Measurements from ENCODE around the gene MAST4. TPM values are rescaled to one million over a fixed set of nuclear protein-coding genes. Genes with fewer than 3 reads are reported as not detected.

MAST4 gene
- total RNA-seq, 1 donor from 2014 or later: 112 TPM

DNA sequence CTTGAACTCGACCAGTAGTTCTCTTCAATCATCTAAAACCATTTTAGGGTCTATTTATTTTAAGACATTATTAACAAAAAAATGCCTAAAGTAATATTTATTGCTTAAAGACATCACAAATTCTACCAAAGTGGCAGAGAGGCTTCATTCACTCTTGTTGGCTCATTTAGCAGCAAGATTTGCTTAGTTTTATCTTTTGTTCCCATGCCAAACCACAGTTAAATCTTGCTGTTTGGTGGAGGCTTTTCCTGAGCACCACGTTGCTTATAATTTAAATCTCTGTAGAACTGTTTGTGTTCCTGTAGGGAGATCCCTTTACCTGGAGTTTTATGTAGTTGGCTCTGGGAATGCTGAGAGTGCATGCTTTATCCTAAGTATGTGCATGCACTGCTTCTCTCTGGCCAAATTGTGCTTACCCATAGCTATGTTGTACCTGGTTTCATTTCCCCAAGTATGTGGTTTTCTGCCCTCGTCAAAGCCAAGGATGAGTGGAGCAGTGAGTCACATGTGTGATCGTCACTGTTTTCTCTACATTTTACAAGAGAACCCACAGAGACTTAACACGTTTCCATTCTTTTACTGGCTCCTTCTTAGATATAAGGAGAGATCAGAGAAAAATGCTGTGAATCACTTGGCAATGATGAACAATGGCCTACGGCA is 42.1 kb upstream of the MAST4 start:
- H3K27ac Mint-ChIP-seq (ENCODE audit: unreplicated experiment): no peak overlapping the region

GRCh38 chr5:66554884-66555283 is 41.3 kb upstream of the MAST4 start:
- H3K36me3 Mint-ChIP-seq (ENCODE audit: low read depth, unreplicated experiment): no peaks in the 10 kb centered on the region
- H3K4me3 Mint-ChIP-seq (ENCODE audit: unreplicated experiment): no peak overlapping the region
- H3K9me3 Mint-ChIP-seq (ENCODE audit: unreplicated experiment): no peaks in the 10 kb centered on the region
- no peaks in the 10 kb centered on the region for H3K27me3 Mint-ChIP-seq (ENCODE audit: unreplicated experiment)
- H3K27ac Mint-ChIP-seq (ENCODE audit: unreplicated experiment): no peak overlapping the region
- TF ChIP-seq CTCF (IDR thresholded peaks at IDR 0.05; ENCODE audit: unreplicated experiment): no peak
- no peaks in the 10 kb centered on the region for H3K4me1 Mint-ChIP-seq (ENCODE audit: unreplicated experiment)
- DNase-seq (ENCODE audit: low spot score): no peak

More for the DNA sequence above, 42.1 kb upstream of the MAST4 start:
- Mint-ChIP-seq H3K27me3 (ENCODE audit: unreplicated experiment) (no peaks in the 10 kb centered on the region), H3K4me3 (ENCODE audit: unreplicated experiment) (no peak overlapping the region), H3K36me3 (ENCODE audit: low read depth, unreplicated experiment) (peaks cover 4% of the 10 kb centered on the region), H3K4me1 (ENCODE audit: unreplicated experiment) (no peaks in the 10 kb centered on the region), H3K9me3 (ENCODE audit: unreplicated experiment) (peaks cover 3% of the 10 kb centered on the region)
- TF ChIP-seq CTCF (IDR thresholded peaks at IDR 0.05; ENCODE audit: unreplicated experiment): no peak
- no peak for DNase-seq (ENCODE audit: low spot score)

- no peaks in the 10 kb centered on the region for H3K4me1 Mint-ChIP-seq (ENCODE audit: unreplicated experiment)
- H3K4me3 Mint-ChIP-seq (ENCODE audit: unreplicated experiment): no peak overlapping the region
- TF ChIP-seq CTCF (IDR thresholded peaks at IDR 0.05; ENCODE audit: unreplicated experiment): no peak
- H3K36me3 Mint-ChIP-seq (ENCODE audit: low read depth, unreplicated experiment): no peaks in the 10 kb centered on the region
- no peak for DNase-seq (ENCODE audit: low spot score)
- H3K9me3 Mint-ChIP-seq (ENCODE audit: unreplicated experiment): no peaks in the 10 kb centered on the region
- H3K27me3 Mint-ChIP-seq (ENCODE audit: unreplicated experiment): no peaks in the 10 kb centered on the region
- no peak overlapping the region for H3K27ac Mint-ChIP-seq (ENCODE audit: unreplicated experiment)
These were observed 37.6 kb upstream of the MAST4 start for GRCh38 chr5:66558560-66558959.

DNA sequence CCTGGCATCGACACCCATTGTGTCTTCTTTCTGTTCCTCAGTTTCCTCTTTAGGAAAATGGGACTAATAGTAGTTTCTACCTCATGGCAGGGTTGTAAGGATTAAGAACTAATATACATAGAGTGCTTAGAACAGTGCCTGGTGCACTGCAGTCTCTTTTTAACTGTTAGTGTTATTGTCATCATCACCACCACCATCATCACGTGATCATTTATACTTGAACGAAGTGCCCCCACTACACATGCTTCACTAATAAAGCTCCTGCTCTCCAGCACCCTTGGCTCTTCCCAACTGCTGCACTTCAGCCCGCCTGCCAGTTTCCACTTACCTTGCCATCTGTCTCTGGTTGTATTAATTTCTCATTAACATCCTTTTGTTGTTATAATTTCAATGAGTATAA is 35.8 kb upstream of the MAST4 start:
- Mint-ChIP-seq H3K4me3 (ENCODE audit: unreplicated experiment) (no peak overlapping the region), H3K9me3 (ENCODE audit: unreplicated experiment) (no peaks in the 10 kb centered on the region), H3K27ac (ENCODE audit: unreplicated experiment) (no peak overlapping the region), H3K4me1 (ENCODE audit: unreplicated experiment) (peaks cover 3% of the 10 kb centered on the region), H3K27me3 (ENCODE audit: unreplicated experiment) (no peaks in the 10 kb centered on the region), H3K36me3 (ENCODE audit: low read depth, unreplicated experiment) (no peaks in the 10 kb centered on the region)
- TF ChIP-seq CTCF (IDR thresholded peaks at IDR 0.05; ENCODE audit: unreplicated experiment): no peak
- no peak for DNase-seq (ENCODE audit: low spot score)

DNA sequence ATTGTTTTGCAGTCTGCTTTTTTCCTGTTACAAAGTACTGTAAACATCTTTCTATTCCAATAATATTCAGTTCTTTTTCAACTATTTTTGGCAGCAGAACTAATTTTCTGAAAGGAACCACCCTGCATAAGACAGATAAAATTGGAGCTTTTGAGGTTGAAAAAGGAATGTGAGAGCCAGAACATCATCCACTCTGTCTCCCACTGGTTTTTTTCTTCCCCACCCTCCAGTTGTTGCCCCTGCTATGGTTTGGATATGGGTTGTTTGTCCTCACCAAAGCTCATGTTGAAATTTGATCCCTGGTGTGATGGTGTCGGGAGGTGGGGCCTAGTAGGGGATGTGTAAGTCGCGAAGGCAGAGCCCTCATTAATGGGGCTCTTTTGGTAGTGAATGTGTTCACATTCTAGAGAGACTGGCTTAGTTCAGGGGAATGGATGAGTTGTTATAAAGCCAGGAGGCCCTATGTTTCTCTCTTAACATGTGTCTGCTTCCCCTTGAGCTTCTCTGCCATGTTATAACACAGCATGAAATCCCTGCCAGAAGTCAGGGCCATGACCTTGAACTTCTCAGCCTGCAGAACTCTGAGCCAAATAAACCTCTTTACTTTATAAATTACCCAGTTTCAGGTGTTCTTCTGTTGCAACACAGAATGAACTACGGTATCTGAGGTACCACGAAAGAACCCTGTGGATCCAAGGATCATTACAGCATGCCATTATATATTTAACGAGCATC is 34.8 kb upstream of the MAST4 start:
- TF ChIP-seq CTCF (IDR thresholded peaks at IDR 0.05; ENCODE audit: unreplicated experiment): no peak
- no peak for DNase-seq (ENCODE audit: low spot score)
- Mint-ChIP-seq H3K4me1 (ENCODE audit: unreplicated experiment) (peaks cover 11% of the 10 kb centered on the region), H3K27me3 (ENCODE audit: unreplicated experiment) (peaks cover under 1% of the 10 kb centered on the region), H3K9me3 (ENCODE audit: unreplicated experiment) (no peaks in the 10 kb centered on the region), H3K27ac (ENCODE audit: unreplicated experiment) (no peak overlapping the region), H3K4me3 (ENCODE audit: unreplicated experiment) (no peak overlapping the region), H3K36me3 (ENCODE audit: low read depth, unreplicated experiment) (peaks cover 2% of the 10 kb centered on the region)

Data from endothelial cell (in vitro differentiated cells).